H9 (cell line): ENCODE measurements around the gene WIPF1. TPM values are rescaled to one million over a fixed set of nuclear protein-coding genes. Genes with fewer than 3 reads are reported as not detected.

Experiments
- DNase-seq: peaks from one replicate; pipeline ENCODE4 v3.0.0-alpha.2; 2017
- H2AFZ ChIP-seq: one replicate; pipeline ENCODE4 v1.6.1; 2013; ENCODE audit warnings: mild to moderate bottlenecking, low read length, control low read depth, moderate library complexity
- H2AK5ac ChIP-seq: 2 replicates; pipeline ENCODE4 v1.6.1; 2013; ENCODE audit warnings: low read length, control low read depth, mixed read lengths; ENCODE audit not compliant: insufficient read length
- H2BK120ac ChIP-seq: one replicate; pipeline ENCODE4 v1.6.1; 2013; ENCODE audit warnings: low read depth, mild to moderate bottlenecking, low read length, control low read depth, inconsistent platforms; ENCODE audit not compliant: poor library complexity, severe bottlenecking
- H2BK12ac ChIP-seq: 2 replicates; pipeline ENCODE4 v1.6.1; 2013; ENCODE audit warnings: low read length, control low read depth, mixed read lengths, low read depth; ENCODE audit not compliant: insufficient read length
- H2BK15ac ChIP-seq: 2 replicates; pipeline ENCODE4 v1.6.1; 2013; ENCODE audit warnings: low read depth, low read length, control low read depth
- H2BK20ac ChIP-seq: one replicate; pipeline ENCODE4 v1.6.1; 2013; ENCODE audit warnings: low read depth, mild to moderate bottlenecking, low read length, control low read depth, inconsistent platforms; ENCODE audit not compliant: poor library complexity, severe bottlenecking
- H2BK5ac ChIP-seq: 2 replicates; pipeline ENCODE4 v1.6.1; 2013; ENCODE audit warnings: low read length, control low read depth, mixed read lengths; ENCODE audit not compliant: insufficient read length
- H3K14ac ChIP-seq: 2 replicates; pipeline ENCODE4 v1.6.1; 2013; ENCODE audit warnings: low read length, control low read depth; ENCODE audit not compliant: insufficient read depth
- H3K18ac ChIP-seq: 2 replicates; pipeline ENCODE4 v1.6.1; 2013; ENCODE audit warnings: low read depth, mild to moderate bottlenecking, mixed read lengths, low read length, control low read depth; ENCODE audit not compliant: insufficient read length
- H3K23ac ChIP-seq: 2 replicates; pipeline ENCODE4 v1.6.1; 2013; ENCODE audit warnings: low read length, control low read depth, mixed read lengths, low read depth; ENCODE audit not compliant: insufficient read length
- H3K23me2 ChIP-seq: 2 replicates; pipeline ENCODE4 v1.6.1; 2013; ENCODE audit warnings: low read depth, mild to moderate bottlenecking, mixed read lengths, low read length, control low read depth; ENCODE audit not compliant: insufficient read length, poor library complexity, severe bottlenecking
- H3K27ac ChIP-seq: 2 replicates; pipeline ENCODE4 v1.5.1; 2013; ENCODE audit warnings: low read length, control low read depth, mixed read lengths, low read depth; ENCODE audit not compliant: insufficient read length
- H3K27me3 ChIP-seq: 2 replicates; pipeline ENCODE4 v1.6.1; 2013; ENCODE audit warnings: low read length, control low read depth, inconsistent platforms; ENCODE audit not compliant: insufficient read depth
- H3K4ac ChIP-seq: 2 replicates; pipeline ENCODE4 v1.6.1; 2013; ENCODE audit warnings: low read depth, mild to moderate bottlenecking, control low read depth, inconsistent platforms, low read length, moderate library complexity
- H3K4me1 ChIP-seq: 2 replicates; pipeline ENCODE4 v1.6.1; 2013; ENCODE audit warnings: low read length, control low read depth, inconsistent platforms; ENCODE audit not compliant: insufficient read depth
- H3K4me2 ChIP-seq: 2 replicates; pipeline ENCODE4 v1.6.1; 2013; ENCODE audit warnings: low read length, control low read depth, mixed read lengths; ENCODE audit not compliant: insufficient read length, insufficient read depth
- H3K56ac ChIP-seq: 2 replicates; pipeline ENCODE4 v1.6.1; 2013; ENCODE audit warnings: low read depth, mild to moderate bottlenecking, mixed read lengths, low read length, control low read depth; ENCODE audit not compliant: insufficient read length
- H3K79me1 ChIP-seq: 2 replicates; pipeline ENCODE4 v1.6.1; 2013; ENCODE audit warnings: low read depth, mild to moderate bottlenecking, moderate library complexity, low read length, control low read depth, inconsistent platforms; ENCODE audit not compliant: insufficient read depth, poor library complexity, severe bottlenecking
- H3K79me2 ChIP-seq: 2 replicates; pipeline ENCODE4 v1.6.1; 2013; ENCODE audit warnings: low read length, control low read depth, inconsistent platforms; ENCODE audit not compliant: insufficient read depth
- H3K9ac ChIP-seq: 2 replicates; pipeline ENCODE4 v1.6.1; 2013; ENCODE audit warnings: low read length, control low read depth, mixed read lengths; ENCODE audit not compliant: insufficient read length; ENCODE audit errors: extremely low read depth
- H3K9me3 ChIP-seq: one replicate; pipeline ENCODE4 v1.6.1; 2013; ENCODE audit warnings: low read depth, low read length, inconsistent platforms; ENCODE audit not compliant: control insufficient read depth
- H3T11ph ChIP-seq: one replicate; pipeline ENCODE4 v1.6.1; 2013; ENCODE audit warnings: mild to moderate bottlenecking, low read length, control low read depth, inconsistent platforms
- H4K20me1 ChIP-seq: one replicate; pipeline ENCODE4 v1.6.1; 2013; ENCODE audit not compliant: control insufficient read depth, insufficient read length, insufficient read depth
- H4K5ac ChIP-seq: 2 replicates; pipeline ENCODE4 v1.6.1; 2013; ENCODE audit warnings: low read depth, mild to moderate bottlenecking, mixed read lengths, low read length, control low read depth; ENCODE audit not compliant: insufficient read length
- H4K8ac ChIP-seq: replicated peaks from 2 replicates; pipeline ENCODE4 v1.6.1; 2013; ENCODE audit warnings: low read length, control low read depth, mixed read lengths, low read depth; ENCODE audit not compliant: insufficient read length
- H4K91ac ChIP-seq: 2 replicates; pipeline ENCODE4 v1.6.1; 2013; ENCODE audit warnings: low read depth, mild to moderate bottlenecking, moderate library complexity, mixed read lengths, low read length, control low read depth; ENCODE audit not compliant: insufficient read length
- H3K27ac Mint-ChIP-seq, 3 experiments: 2 replicates in 2 of 3; 3 replicates in 1 of 3; pipeline ENCODE4 v1.8.0; 2020 to 2021; ENCODE audit warnings: mixed read lengths in 3 of 3, mild to moderate bottlenecking in 1 of 3, moderate library complexity in 1 of 3
- H3K27me3 Mint-ChIP-seq: 2 replicates; pipeline ENCODE4 v1.8.0; 2021; ENCODE audit warnings: low read depth, mild to moderate bottlenecking, moderate library complexity, mixed read lengths
- H3K36me3 Mint-ChIP-seq, 3 experiments: 2 replicates in 2 of 3; 3 replicates in 1 of 3; pipeline ENCODE4 v1.8.0; 2020 to 2021; ENCODE audit warnings: low read depth in 3 of 3, mixed read lengths in 3 of 3; ENCODE audit not compliant: insufficient read depth in 1 of 3
- H3K4me1 Mint-ChIP-seq, 2 experiments: 2 replicates each; pipeline ENCODE4 v1.8.0; 2020; ENCODE audit warnings: mixed read lengths in 2 of 2
- H3K4me3 Mint-ChIP-seq, 2 experiments: 2 replicates in 1 of 2; 3 replicates in 1 of 2; pipeline ENCODE4 v1.8.0; 2020 to 2021; ENCODE audit warnings: mild to moderate bottlenecking in 2 of 2, mixed read lengths in 2 of 2, moderate library complexity in 1 of 2
- H3K9me3 Mint-ChIP-seq, 2 experiments: 2 replicates in 1 of 2; 3 replicates in 1 of 2; pipeline ENCODE4 v1.8.0; 2020; ENCODE audit warnings: mild to moderate bottlenecking in 2 of 2, mixed read lengths in 2 of 2, moderate library complexity in 1 of 2
- WGBS: extraction: QIAGEN DNeasy Blood & Tissue Kit; methylation state at CpG from one replicate; pipeline ENCODE4 v1.1.7; 2013; ENCODE audit warnings: missing lambda C conversion rate, low lambda C conversion rate, mixed read lengths; ENCODE audit not compliant: insufficient read length; ENCODE audit errors: extremely low coverage; 5-methylcytosine and 5-hydroxymethylcytosine counted together
- total RNA-seq: library from RNA; stranded (reverse); gene quantifications from 2 replicates; pipeline ENCODE4 v1.2.1, GENCODE V29; 2021
- TF ChIP-seq, protein P1 (sequence below): fragments of 200-600 bp; sonication (generic); conservative IDR thresholded peaks from 3 replicates; pipeline ENCODE4 v1.8.0; 2021; ENCODE audit warnings: antibody characterized with exemption, mild to moderate bottlenecking

Gene WIPF1
- total RNA-seq, 1 experiment from 2014 or later: 5.1 TPM

GRCh38 chr2:174587579-174587978, 10.0 kb downstream of the WIPF1 start:
- H3K4ac ChIP-seq: no peak overlapping the region
- no peaks in the 10 kb centered on the region for H3K79me2 ChIP-seq
- H3K14ac ChIP-seq: no peak overlapping the region
- H4K91ac ChIP-seq: no peak overlapping the region
- peak overlapping the region in 1 of 3 experiments; percentile 29; a peak in 1 of 7 replicates for H3K27ac Mint-ChIP-seq
- H3K27me3 ChIP-seq: no peaks in the 10 kb centered on the region
- no peak overlapping the region for H3K27ac ChIP-seq
- no peaks in the 10 kb centered on the region for H3K23me2 ChIP-seq
- TF ChIP-seq, protein P1, sequence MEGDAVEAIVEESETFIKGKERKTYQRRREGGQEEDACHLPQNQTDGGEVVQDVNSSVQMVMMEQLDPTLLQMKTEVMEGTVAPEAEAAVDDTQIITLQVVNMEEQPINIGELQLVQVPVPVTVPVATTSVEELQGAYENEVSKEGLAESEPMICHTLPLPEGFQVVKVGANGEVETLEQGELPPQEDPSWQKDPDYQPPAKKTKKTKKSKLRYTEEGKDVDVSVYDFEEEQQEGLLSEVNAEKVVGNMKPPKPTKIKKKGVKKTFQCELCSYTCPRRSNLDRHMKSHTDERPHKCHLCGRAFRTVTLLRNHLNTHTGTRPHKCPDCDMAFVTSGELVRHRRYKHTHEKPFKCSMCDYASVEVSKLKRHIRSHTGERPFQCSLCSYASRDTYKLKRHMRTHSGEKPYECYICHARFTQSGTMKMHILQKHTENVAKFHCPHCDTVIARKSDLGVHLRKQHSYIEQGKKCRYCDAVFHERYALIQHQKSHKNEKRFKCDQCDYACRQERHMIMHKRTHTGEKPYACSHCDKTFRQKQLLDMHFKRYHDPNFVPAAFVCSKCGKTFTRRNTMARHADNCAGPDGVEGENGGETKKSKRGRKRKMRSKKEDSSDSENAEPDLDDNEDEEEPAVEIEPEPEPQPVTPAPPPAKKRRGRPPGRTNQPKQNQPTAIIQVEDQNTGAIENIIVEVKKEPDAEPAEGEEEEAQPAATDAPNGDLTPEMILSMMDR: no peak
- H2BK20ac ChIP-seq: no peak overlapping the region
- H3K4me1 Mint-ChIP-seq: peaks cover 29 to 32% of the 10 kb centered on the region in 2 experiments
- no peak overlapping the region for H3K18ac ChIP-seq
- H4K20me1 ChIP-seq: no peaks in the 10 kb centered on the region
- no peak overlapping the region for H3K9ac ChIP-seq
- no peak overlapping the region for H3K56ac ChIP-seq
- H3K4me1 ChIP-seq: peaks cover 13% of the 10 kb centered on the region; the same call in 1 of the 2 replicates
- no peak overlapping the region for H2AFZ ChIP-seq
- no peak overlapping the region for H3K4me3 Mint-ChIP-seq
- WGBS: no CpG with 5 or more reads among the region's 4 CpGs
- no peak overlapping the region for H2BK5ac ChIP-seq
- DNase-seq: no peak
- no peak overlapping the region for H3K23ac ChIP-seq
- no peak overlapping the region for H2BK12ac ChIP-seq
- H3K9me3 ChIP-seq: no peaks in the 10 kb centered on the region
- no peak overlapping the region for H3T11ph ChIP-seq
- H2BK15ac ChIP-seq: no peak overlapping the region
- no peaks in the 10 kb centered on the region for H3K9me3 Mint-ChIP-seq
- no peak overlapping the region for H4K8ac ChIP-seq
- H3K79me1 ChIP-seq: no peaks in the 10 kb centered on the region
- no peak overlapping the region for H4K5ac ChIP-seq
- no peak overlapping the region for H3K4me2 ChIP-seq
- H3K36me3 Mint-ChIP-seq: no peaks in the 10 kb centered on the region
- no peaks in the 10 kb centered on the region for H3K27me3 Mint-ChIP-seq
- no peak overlapping the region for H2AK5ac ChIP-seq
- no peak overlapping the region for H2BK120ac ChIP-seq
